Neutrophil (primary cell): ENCODE results near the gene RNF220.

ENCODE experiments used
- H3K27ac ChIP-seq: fragments of 200-600 bp; sonication (generic); 2 replicates; pipeline ENCODE4 v1.5.1; 2016; ENCODE audit warnings: mild to moderate bottlenecking, moderate library complexity
- H3K27me3 ChIP-seq: fragments of 200-600 bp; sonication (generic); 2 replicates; pipeline ENCODE4 v1.6.0; 2016; ENCODE audit warnings: mild to moderate bottlenecking
- H3K36me3 ChIP-seq: fragments of 200-600 bp; sonication (generic); 2 replicates; pipeline ENCODE4 v1.5.1; 2017
- H3K4me1 ChIP-seq, 2 experiments: fragments of 200-600 bp in 1 of 2; sonication (generic) in 1 of 2; 1 replicate in 1 of 2; 2 replicates in 1 of 2; pipeline versions ENCODE4 v1.5.1 to v1.6.1; 2013 to 2016; ENCODE audit warnings: low read depth in 1 of 2, low read length in 1 of 2, mild to moderate bottlenecking in 1 of 2, moderate library complexity in 1 of 2; ENCODE audit not compliant: control insufficient read depth in 1 of 2, insufficient read depth in 1 of 2
- H3K4me3 ChIP-seq, 2 experiments: fragments of 200-600 bp in 1 of 2; sonication (generic) in 1 of 2; 1 replicate in 1 of 2; 2 replicates in 1 of 2; pipeline ENCODE4 v1.5.1; 2013 to 2016; ENCODE audit warnings: low read depth in 1 of 2, low read length in 1 of 2, mild to moderate bottlenecking in 1 of 2, moderate library complexity in 1 of 2
- H3K9me3 ChIP-seq: fragments of 200-600 bp; sonication (generic); 2 replicates; pipeline ENCODE4 v1.5.1; 2016
- CTCF ChIP-seq: fragments of 200-600 bp; sonication (generic); IDR thresholded peaks from 2 replicates; pipeline ENCODE4 v1.5.1; 2016; ENCODE audit warnings: antibody characterized with exemption

Gene RNF220

GRCh38 chr1:44594871-44595735 is 190.0 kb downstream of the RNF220 start:
- no peaks in the 10 kb centered on the region for H3K36me3 ChIP-seq
- H3K4me3 ChIP-seq, result no peak overlapping the region
- H3K27me3 ChIP-seq, result no peaks in the 10 kb centered on the region
- H3K27ac ChIP-seq, result no peak overlapping the region
- H3K4me1 ChIP-seq, result peaks cover 0 to 3% of the 10 kb centered on the region in 2 experiments
- peak; percentile 93 for TF ChIP-seq CTCF
- H3K9me3 ChIP-seq, result no peaks in the 10 kb centered on the region

- no peak overlapping the region for H3K27ac ChIP-seq
- H3K4me3 ChIP-seq, result no peak overlapping the region
- H3K27me3 ChIP-seq, result no peaks in the 10 kb centered on the region
- peaks cover 0 to 3% of the 10 kb centered on the region in 2 experiments for H3K4me1 ChIP-seq
- no peaks in the 10 kb centered on the region for H3K9me3 ChIP-seq
- no peaks in the 10 kb centered on the region for H3K36me3 ChIP-seq
- no peak for TF ChIP-seq CTCF
These were observed 191.5 kb downstream of the RNF220 start for GRCh38 chr1:44596511-44596910.

DNA sequence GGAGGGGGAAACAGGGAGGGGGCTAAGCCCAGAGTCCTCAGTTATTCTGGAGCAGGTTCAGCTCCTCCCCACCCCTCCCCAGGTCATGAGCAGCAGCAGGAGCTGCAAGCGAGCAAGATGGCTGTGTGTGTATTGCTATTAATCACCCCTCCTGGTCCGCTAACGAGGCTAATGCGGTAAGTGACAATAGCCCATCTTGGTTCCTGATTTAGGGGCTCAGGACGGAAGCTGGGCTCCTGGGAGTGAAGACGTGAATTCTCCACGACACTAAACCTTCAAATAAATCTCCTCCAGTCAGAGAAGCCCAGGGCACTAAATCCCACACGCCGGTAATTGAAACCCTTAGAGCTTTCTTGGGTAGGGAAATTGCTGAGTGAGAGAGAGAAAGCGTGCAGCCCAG is 193.1 kb downstream of the RNF220 start:
- Histone ChIP-seq H3K27me3 (no peaks in the 10 kb centered on the region), H3K9me3 (no peaks in the 10 kb centered on the region), H3K4me1 (peaks cover 0 to 3% of the 10 kb centered on the region in 2 experiments), H3K36me3 (no peaks in the 10 kb centered on the region), H3K4me3 (no peak overlapping the region), H3K27ac (no peak overlapping the region)
- TF ChIP-seq CTCF, result no peak

- H3K4me3 ChIP-seq, result no peak overlapping the region
- H3K27ac ChIP-seq, result no peak overlapping the region
- no peaks in the 10 kb centered on the region for H3K27me3 ChIP-seq
- H3K36me3 ChIP-seq, result no peaks in the 10 kb centered on the region
- no peaks in the 10 kb centered on the region for H3K9me3 ChIP-seq
- H3K4me1 ChIP-seq, result no peaks in the 10 kb centered on the region
- no peak for TF ChIP-seq CTCF
These were observed 197.9 kb downstream of the RNF220 start for GRCh38 chr1:44602634-44603628.

- no peaks in the 10 kb centered on the region for H3K9me3 ChIP-seq
- no peak overlapping the region for H3K4me3 ChIP-seq
- no peak overlapping the region for H3K27ac ChIP-seq
- TF ChIP-seq CTCF, result no peak
- no peaks in the 10 kb centered on the region for H3K36me3 ChIP-seq
- H3K27me3 ChIP-seq, result no peaks in the 10 kb centered on the region
- no peaks in the 10 kb centered on the region for H3K4me1 ChIP-seq
These were observed 198.7 kb downstream of the RNF220 start for GRCh38 chr1:44603718-44604117.
